Muscle of leg (tissue), 11 donors: Measurements from ENCODE around the gene USP37. TPM values are rescaled to one million over a fixed set of nuclear protein-coding genes. Genes with fewer than 3 reads are reported as not detected.

Source experiments
- DNase-seq: peaks from one replicate; pipeline ENCODE4 v3.0.0; 2013
- H3K27ac ChIP-seq: one replicate; pipeline ENCODE4 v1.5.1; 2013; ENCODE audit warnings: mild to moderate bottlenecking, low read length, control low read depth
- H3K27me3 ChIP-seq: one replicate; pipeline ENCODE4 v1.6.1; 2013; ENCODE audit warnings: low read length; ENCODE audit not compliant: control insufficient read depth, insufficient read depth
- H3K36me3 ChIP-seq: one replicate; pipeline ENCODE4 v1.6.1; 2013; ENCODE audit warnings: low read length; ENCODE audit not compliant: control insufficient read depth, insufficient read depth
- H3K4me1 ChIP-seq: one replicate; pipeline ENCODE4 v1.6.1; 2013; ENCODE audit warnings: low read length; ENCODE audit not compliant: control insufficient read depth, insufficient read depth
- H3K4me3 ChIP-seq: one replicate; pipeline ENCODE4 v1.5.1; 2013; ENCODE audit warnings: low read length, control low read depth
- H3K9me3 ChIP-seq: replicated peaks from 2 replicates; pipeline ENCODE4 v1.6.1; 2013; ENCODE audit warnings: low read depth, low read length; ENCODE audit not compliant: control insufficient read depth
- WGBS: methylation state at CpG from one replicate; pipeline ENCODE4 v1.1.5; 2013; ENCODE audit warnings: missing lambda C conversion rate; ENCODE audit not compliant: insufficient coverage; 5-methylcytosine and 5-hydroxymethylcytosine counted together
- polyA plus RNA-seq, 8 donors: library from polyadenylated mRNA; unstranded; fragments of 120-200 nt; gene quantifications; one replicate each; pipeline versions ENCODE4 v1.2.1 to v1.2.3, GENCODE V29; 2013; ENCODE audit warnings: inconsistent platforms in 1 of 8, low replicate concordance in 1 of 8; ENCODE audit not compliant: insufficient read length in 8 of 8, insufficient read depth in 1 of 8
- total RNA-seq: library from RNA; stranded (reverse); fragments of 120-200 nt; gene quantifications from one replicate; pipeline ENCODE4 v1.2.4, GENCODE V29; 2013

USP37 gene
- total and polyA plus RNA-seq, 9 donors = 4.8 to 11.0 (median 9.4) TPM

DNA sequence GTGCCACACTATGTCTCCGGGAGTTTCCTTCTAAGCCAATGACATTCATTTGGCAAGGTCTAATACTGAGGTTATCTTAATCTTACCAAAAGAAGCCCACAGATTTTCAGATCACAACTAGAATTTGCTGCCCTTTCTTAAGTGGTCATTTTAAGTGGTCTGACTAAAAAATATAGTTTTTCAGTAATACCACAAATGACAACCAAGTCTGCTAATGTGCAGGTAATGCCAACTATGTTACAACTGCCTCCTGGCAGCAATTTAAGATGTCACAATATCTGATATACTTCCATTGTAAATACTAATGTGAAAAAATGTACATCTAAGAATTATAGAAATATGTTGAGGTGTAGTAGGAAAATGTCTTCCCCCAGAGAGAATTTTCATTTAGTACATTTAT is 49.3 kb downstream of the USP37 start:
- H3K36me3 ChIP-seq = peaks cover 4% of the 10 kb centered on the region
- no peaks in the 10 kb centered on the region for H3K27me3 ChIP-seq
- DNase-seq = no peak
- no peak overlapping the region for H3K27ac ChIP-seq
- WGBS = 100% methylated on average over 1 of the region's 1 CpG
- H3K9me3 ChIP-seq = no peaks in the 10 kb centered on the region
- H3K4me3 ChIP-seq = no peak overlapping the region
- H3K4me1 ChIP-seq = no peaks in the 10 kb centered on the region

DNA sequence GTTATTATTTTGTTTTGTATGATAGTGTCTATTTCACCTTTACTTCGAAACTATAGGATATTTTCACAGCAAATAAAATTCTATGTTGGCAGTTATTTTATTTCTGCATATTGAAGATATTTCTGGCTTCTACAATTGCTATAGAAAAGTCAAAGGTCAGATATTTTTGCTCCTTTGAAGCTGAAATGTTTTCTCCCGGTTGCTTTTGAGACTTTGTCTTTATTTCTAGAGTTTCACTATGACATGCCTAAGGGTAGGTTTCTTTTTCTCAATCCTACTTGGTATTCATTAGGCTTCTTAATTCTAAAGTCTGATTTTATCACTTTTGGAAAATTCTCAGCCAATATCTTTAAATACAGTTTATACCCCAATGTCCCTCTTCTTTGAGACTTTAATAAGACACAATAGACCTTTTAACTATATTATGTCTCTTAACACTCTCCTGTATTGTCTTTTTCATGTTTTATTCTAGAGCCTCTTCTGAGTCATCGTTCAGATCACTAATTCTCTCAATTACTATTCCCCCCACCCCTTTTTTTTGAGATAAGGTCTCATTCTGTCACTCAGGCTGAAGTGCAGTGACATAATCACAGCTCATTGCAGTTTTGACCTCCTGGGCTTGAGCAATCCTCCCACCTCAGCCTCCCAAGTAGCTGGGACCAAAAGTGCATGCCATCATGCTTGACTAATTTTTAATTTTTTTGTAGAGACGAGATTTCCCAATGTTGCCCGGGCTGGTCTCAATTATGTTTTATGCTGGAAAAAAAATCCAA is 50.5 kb downstream of the USP37 start:
- no peak overlapping the region for H3K4me3 ChIP-seq
- H3K4me1 ChIP-seq = no peaks in the 10 kb centered on the region
- no peak overlapping the region for H3K27ac ChIP-seq
- peaks cover 4% of the 10 kb centered on the region for H3K36me3 ChIP-seq
- no peaks in the 10 kb centered on the region for H3K9me3 ChIP-seq
- DNase-seq = no peak
- WGBS = 100% methylated on average over 1 of the region's 5 CpGs
- no peaks in the 10 kb centered on the region for H3K27me3 ChIP-seq

DNA sequence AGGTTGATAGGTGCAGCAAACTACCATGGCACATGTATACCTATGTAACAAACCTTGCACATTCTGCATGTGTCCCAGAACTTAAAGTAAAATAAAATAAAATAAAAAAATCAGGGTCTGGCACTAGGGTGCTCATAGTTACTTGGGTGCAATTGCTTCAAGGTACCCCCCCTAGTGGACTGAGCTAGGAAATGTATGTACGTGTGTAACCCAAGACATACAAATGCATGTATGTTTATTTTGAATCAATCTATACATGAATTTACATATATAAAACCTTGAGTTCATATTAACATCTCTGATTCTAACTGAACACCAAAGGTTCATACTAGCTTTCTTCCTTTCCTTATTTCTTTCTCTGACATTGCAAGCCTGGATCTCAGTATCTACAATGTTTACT is 51.5 kb downstream of the USP37 start:
- no peaks in the 10 kb centered on the region for H3K27me3 ChIP-seq
- WGBS = no CpG with 5 or more reads among the region's 1 CpG

DNA sequence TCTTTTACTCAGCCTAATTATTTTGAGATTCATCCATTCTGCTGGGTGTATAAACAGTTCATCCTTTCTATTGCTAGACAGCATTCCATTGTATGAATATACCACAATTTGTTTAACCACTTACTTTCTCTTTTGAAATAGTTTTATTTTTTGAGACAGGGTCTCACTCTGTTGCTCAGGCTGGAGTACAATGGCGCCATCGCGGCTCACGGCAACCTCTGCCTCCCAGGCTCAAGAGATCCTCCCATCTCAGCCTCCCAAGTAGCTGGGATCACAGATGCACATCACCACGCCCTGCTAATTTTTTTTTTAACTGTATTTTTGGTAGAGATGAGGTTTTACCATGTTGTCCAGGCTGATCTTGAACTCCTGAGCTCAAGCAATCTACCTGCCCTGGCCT is 54.5 kb downstream of the USP37 start:
- Histone ChIP-seq H3K9me3 (no peaks in the 10 kb centered on the region), H3K4me1 (no peaks in the 10 kb centered on the region), H3K4me3 (no peak overlapping the region), H3K36me3 (no peaks in the 10 kb centered on the region), H3K27ac (no peak overlapping the region), H3K27me3 (no peaks in the 10 kb centered on the region)
- no peak for DNase-seq
- WGBS = no CpG with 5 or more reads among the region's 5 CpGs

More for the DNA sequence above, 51.5 kb downstream of the USP37 start:
- no peaks in the 10 kb centered on the region for H3K36me3 ChIP-seq
- no peak for DNase-seq
- no peak overlapping the region for H3K4me3 ChIP-seq
- H3K9me3 ChIP-seq = no peaks in the 10 kb centered on the region
- H3K27ac ChIP-seq = no peak overlapping the region
- no peaks in the 10 kb centered on the region for H3K4me1 ChIP-seq

DNA sequence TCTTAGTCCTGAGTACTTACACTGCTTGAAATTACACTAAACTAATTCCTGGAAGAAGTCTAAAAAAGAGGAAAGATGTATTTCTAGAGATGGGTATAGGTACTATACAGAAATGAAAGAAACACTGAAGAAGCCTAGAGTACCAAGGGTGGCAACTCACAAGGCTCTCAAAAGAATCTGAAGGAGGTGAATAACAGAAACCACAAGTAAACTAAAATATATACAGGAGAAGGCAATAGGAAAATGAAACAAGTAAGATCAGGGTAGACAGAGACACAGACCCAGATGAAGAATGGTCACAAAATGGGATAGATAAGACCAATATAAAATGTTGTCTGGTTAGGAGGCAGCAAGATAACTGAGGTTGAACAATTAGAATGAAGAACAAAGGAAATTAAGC is 59.9 kb downstream of the USP37 start:
- Histone ChIP-seq H3K9me3 (no peaks in the 10 kb centered on the region), H3K36me3 (peaks cover 3% of the 10 kb centered on the region), H3K27ac (no peak overlapping the region), H3K4me3 (no peak overlapping the region), H3K4me1 (no peaks in the 10 kb centered on the region), H3K27me3 (no peaks in the 10 kb centered on the region)
- no peak for DNase-seq

DNA sequence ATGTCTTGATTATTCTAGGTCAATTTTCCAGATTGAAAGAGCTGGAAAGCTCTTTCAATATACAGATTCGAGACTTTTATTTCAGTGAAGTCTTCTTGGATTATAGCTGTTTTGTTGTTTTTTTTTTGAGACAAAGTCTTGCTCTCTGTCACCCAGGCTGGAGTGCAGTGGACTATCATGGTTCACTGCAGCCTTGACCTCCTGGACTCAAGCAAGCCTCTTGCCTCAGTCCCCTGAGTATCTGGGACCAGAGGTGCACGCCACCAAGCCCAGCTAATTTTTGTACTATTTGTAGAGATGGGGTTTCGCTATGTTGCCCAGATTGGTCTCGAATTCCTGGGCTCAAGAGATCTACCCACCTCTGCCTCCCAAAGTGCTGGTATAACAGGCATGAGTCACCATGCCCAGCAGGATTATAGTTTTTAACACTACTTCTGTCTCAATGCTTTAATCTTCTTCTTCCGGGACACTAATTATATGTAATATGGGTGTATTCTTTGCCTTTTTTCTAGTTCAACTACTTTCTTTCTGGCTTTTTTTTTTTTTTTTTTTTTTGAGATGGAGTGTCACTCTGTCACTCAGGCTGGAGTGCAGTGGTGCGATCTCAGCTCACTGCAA is 62.3 kb downstream of the USP37 start:
- no peak for DNase-seq
- WGBS = no CpG with 5 or more reads among the region's 6 CpGs
- H3K4me3 ChIP-seq = no peak overlapping the region
- H3K9me3 ChIP-seq = no peaks in the 10 kb centered on the region
- H3K36me3 ChIP-seq = peaks cover 6% of the 10 kb centered on the region
- no peaks in the 10 kb centered on the region for H3K27me3 ChIP-seq
- H3K4me1 ChIP-seq = no peaks in the 10 kb centered on the region
- H3K27ac ChIP-seq = no peak overlapping the region

DNA sequence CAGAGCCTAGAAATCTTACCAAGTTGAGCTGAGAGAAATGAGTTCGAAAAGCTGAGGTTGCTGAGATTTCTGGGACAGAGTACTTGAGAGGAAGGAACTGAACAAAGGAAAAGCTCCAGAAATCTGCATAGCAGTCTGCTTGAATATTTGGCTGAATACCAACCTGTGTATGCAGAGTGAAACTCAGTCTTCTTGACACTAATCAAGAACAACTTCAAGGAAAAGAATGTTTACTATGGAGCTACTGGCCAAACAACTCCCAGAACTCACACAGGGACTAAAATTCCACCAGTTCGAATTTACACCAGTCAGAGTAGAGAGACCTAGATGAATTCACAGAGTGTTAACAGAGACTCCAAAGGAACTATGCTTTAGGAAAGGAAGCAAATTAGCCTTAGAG is 66.5 kb downstream of the USP37 start:
- no peaks in the 10 kb centered on the region for H3K9me3 ChIP-seq
- WGBS = 89% methylated on average over 1 of the region's 2 CpGs
- peaks cover 9% of the 10 kb centered on the region for H3K36me3 ChIP-seq
- no peaks in the 10 kb centered on the region for H3K4me1 ChIP-seq
- peak; percentile 60 for DNase-seq
- peak overlapping the region; percentile 42 for H3K27ac ChIP-seq
- H3K27me3 ChIP-seq = no peaks in the 10 kb centered on the region
- H3K4me3 ChIP-seq = no peak overlapping the region

DNA sequence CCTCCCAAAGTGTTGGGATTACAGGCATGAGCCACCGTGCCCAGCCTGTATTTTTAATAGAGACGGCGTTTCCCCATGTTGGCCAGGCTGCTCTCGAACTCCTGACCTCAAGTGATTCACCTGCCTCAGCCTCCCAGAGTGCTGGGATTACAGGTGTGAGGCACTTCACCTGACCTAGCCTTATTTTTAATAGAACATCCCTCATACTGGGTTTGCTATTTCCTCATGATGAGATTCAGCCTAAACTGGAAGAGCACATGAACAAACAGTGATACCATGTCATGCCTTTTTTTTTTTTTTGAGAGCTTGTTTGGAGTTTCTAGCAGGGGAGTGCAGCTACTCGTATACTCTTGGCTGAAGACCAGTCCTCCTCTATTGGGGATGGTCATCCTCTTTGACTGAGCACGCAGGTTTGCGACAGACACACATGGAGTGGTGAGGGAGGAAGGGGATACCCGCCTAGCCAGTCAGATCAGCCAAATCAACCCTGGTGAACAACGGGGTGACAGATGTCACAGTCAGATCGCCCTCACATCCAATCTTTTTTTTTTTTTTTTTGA is 67.6 kb downstream of the USP37 start:
- Histone ChIP-seq H3K27me3 (no peaks in the 10 kb centered on the region), H3K36me3 (peaks cover 9% of the 10 kb centered on the region), H3K4me1 (no peaks in the 10 kb centered on the region), H3K9me3 (no peaks in the 10 kb centered on the region), H3K4me3 (no peak overlapping the region), H3K27ac (no peak overlapping the region)
- no peak for DNase-seq
- 94% methylated on average over 5 of the region's 10 CpGs for WGBS

DNA sequence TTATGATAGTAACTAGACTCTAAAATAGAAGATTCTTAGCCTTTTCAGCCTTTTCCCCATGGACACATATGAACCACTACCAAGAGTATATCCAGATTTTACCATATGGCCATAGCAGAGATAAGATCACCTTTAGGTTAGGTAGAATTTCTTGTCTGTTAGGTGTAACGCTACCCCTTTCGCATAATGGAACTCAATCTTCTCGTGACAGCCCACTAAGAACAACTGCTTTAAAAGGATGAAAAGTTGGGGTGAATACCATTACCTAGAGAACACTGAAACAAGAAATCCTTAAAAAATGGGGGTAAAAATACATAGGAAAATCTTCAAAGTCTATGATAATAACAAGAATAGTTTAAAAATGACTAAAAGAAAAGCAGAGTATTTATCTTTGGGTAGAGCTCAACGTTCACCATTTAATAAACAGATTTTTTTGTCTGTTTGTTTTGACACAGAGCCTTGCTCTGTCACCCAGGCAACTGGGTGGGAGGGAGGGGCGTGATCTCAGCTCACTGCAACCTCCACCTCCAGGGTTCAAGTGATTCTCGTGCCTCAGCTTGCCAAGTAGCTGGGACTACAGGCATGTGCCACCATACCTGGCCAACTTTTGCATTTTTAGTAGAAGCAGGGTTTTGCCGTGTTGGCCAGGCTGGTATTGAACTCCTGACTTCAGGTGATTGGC is 82.0 kb downstream of the USP37 start:
- Histone ChIP-seq H3K9me3 (no peaks in the 10 kb centered on the region), H3K27ac (no peak overlapping the region), H3K27me3 (no peaks in the 10 kb centered on the region), H3K36me3 (peaks cover 18% of the 10 kb centered on the region), H3K4me1 (no peaks in the 10 kb centered on the region), H3K4me3 (no peak overlapping the region)
- DNase-seq = no peak
- 100% methylated on average over 1 of the region's 7 CpGs for WGBS

DNA sequence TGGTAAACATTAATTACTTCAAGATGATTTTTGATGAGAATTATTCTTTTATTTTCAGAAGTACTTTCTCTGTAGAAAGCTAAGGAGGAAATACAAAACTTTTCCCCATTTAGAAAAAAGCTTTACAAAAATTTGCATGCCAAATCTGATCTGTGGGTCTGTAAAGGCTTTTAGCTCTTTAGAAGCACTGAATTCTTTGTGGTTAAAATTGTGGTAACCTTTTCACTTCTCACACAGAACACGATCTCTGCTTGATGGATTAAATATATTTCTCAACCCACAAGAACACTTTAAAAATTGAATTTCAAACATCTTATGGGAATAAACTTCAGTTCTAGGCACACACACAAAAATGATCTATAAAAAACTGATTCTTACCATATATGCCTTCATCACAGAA is 85.5 kb downstream of the USP37 start:
- H3K27ac ChIP-seq = no peak overlapping the region
- no peak overlapping the region for H3K4me3 ChIP-seq
- WGBS = no CpG with 5 or more reads among the region's 1 CpG
- peaks cover 12% of the 10 kb centered on the region for H3K36me3 ChIP-seq
- H3K4me1 ChIP-seq = no peaks in the 10 kb centered on the region
- H3K27me3 ChIP-seq = no peaks in the 10 kb centered on the region
- no peaks in the 10 kb centered on the region for H3K9me3 ChIP-seq
- no peak for DNase-seq
